ENCODE measurements around the gene DHRS4.

The DHRS4 gene

GRCh38 chr14:23953464-23954278 is at the start of gene DHRS4:
DHRS4 (plus strand) TSS chr14:23953770; CDS start chr14:23953789, 19 bp downstream.
- peak; percentile 86 for DNase-seq

DNA sequence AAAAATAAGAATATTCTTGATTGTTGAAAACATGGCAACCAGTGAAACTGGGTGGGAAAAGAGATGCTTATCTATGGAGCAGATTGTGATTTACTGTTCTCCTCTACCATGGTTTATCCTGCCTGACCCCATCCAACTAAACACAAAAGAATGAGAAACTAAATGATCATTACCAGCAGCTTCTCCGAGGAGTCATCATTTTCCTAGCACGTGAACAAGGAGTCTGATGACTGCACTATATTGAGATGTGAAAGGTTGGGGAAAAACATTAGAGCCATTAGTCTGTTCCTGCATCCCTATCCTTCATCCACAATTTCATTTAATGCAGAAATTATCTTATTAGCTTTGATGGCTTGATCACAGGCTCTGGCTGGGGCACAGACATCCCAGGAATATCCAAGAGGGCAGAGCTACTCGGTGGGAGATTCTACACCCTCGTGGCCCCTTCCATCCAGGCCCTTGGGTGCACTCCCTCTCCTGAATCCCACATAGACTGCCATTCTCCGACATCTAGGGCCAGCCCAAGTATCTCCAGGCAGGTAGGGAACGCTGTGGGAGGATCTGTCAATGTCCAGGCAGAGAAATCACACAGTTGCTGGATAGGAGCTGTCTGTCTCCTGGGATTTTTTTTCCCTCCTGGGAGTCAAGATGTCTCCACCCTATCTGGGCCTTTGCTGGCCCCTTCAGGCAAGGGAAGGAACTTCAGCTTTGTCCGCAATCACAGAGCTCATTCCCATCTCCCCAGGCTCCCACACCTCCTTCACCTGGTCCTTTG is 43.3 kb upstream of the DHRS4 start:
- peak; percentile 74 for DNase-seq

GRCh38 chr14:23910876-23911210 is 42.7 kb upstream of the DHRS4 start:
- DNase-seq = no peak

DNA sequence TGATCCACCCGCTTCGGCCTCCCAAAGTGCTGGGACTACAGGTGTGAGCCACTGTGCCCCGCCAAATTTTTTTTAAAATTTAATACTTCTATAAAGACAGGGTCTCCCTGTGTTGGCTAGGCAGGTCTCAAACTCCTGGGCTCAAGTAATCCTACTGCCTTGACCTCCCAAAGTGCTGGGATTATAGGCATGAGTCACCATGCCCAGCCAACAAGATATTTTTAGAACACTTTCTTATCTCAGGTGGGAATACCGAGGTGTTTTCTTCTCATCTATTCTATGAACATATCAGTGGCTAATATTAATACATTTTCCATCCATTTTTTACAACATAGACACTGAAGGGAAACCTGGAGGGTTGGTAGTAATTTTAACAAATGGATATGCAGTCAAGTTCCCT is 38.0 kb upstream of the DHRS4 start:
- no peak for DNase-seq

DNA sequence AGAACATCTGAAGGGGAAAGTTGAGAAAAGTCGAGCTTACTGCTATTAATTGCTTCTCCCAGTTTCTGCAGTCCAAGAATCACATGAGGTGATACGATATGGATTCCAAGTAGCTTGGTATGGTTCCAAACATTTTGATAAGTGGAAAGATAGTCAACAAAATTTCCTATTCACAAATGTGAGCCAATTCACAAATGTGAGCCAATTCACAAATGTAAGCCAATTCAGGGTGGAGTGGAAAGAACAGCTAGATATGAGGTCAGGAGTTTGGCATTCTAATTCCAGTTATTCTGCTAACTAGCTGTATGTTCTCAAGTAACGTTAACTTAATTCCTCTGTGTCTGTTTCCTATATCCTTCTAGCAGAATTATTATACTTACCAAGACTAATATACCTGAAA is 37.6 kb upstream of the DHRS4 start:
- DNase-seq = no peak

GRCh38 chr14:23916446-23916845 is 37.1 kb upstream of the DHRS4 start:
- DNase-seq = no peak

GRCh38 chr14:23922545-23922944 is 31.0 kb upstream of the DHRS4 start:
- no peak for DNase-seq

GRCh38 chr14:23925523-23926075 is 28.0 kb upstream of the DHRS4 start:
- DNase-seq = no peak

DNA sequence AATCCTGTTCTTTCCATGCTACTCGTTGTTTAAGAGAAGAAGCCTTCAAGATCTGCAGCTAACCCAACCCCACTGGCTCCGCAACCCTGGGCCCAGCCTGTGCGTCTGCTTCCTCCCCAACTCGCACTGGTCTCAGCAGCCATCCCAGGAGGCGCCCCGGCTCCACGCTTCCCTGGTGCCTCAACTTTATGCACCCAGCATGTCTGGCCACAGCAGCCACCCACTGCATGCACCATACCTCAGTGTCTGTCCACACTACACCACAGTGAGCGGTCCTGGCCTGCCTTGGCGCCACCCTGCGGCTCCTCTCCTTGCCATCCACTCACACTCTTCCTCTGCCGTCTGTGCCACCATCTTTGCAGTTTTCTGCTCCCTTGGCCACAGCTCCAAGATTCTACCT is 27.0 kb upstream of the DHRS4 start:
- DNase-seq = no peak

DNA sequence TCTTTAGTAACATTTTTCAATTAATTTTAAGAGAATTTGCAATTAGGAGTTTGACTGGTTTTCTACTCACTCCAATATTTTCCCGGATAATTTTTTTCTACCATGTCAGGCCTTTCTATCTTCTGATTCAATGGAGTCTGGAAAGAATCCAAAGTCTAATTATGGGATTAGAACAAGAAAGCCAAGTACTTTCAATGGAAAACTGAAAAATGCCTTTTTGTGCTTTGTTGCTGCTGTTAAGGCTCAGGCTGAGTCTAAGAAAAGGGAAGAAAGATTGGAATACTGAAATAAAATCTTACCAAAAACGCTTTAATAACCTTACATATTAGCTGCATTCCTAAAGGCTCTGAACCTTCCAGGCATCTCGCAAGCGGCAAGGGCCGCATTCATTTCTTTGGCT is 24.4 kb upstream of the DHRS4 start:
- no peak for DNase-seq

DNA sequence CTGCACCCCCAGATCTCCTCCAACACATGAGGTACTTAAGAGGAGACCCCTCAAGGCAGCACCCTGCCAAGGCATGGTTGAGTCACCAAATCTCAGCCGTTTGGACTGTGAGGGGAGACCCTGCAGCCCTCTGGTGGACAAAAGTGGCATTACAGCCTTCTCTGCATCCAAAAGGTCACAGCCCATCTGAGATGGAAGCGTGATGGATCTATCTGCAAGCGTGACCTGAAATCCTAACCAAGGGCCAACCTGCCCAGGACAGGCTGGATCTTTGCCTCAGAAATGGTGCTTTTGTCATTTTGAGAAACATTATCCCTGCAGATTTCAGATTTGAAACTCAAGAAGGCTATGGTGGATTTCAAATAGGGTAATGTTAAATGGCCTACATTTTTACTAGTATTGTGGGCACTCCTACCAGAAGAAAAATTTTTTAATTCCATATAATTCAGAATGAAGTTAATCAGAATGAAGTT is 23.7 kb upstream of the DHRS4 start:
- peak; percentile 60 for DNase-seq

GRCh38 chr14:23930742-23931141 is 22.8 kb upstream of the DHRS4 start:
- no peak for DNase-seq

- no peak for DNase-seq
These were observed 21.8 kb upstream of the DHRS4 start for GRCh38 chr14:23931721-23932289.

DNA sequence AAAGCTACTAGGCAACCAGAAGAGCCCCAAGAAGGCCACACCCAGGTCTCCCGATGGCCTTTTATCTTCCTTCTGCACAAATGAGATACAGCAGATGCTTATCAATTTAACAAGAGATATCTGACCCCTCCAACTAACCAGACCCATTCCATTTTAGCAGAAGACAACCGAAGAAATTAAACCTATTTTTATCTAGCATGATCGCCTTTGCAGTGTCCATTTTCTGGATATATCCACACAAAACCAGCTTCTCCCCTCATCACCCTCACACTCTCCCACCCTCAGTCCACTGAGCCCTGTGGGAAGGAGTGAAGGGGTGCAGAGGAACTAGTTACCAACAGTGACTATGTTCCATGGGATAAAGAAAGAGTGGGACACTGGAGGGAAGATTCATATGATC is 20.9 kb upstream of the DHRS4 start:
- DNase-seq = no peak

GRCh38 chr14:23933108-23933741 is 20.3 kb upstream of the DHRS4 start:
- DNase-seq = no peak

GRCh38 chr14:23933742-23934128 is 19.8 kb upstream of the DHRS4 start:
- no peak for DNase-seq

- no peak for DNase-seq
These were observed 18.4 kb upstream of the DHRS4 start for GRCh38 chr14:23935158-23935557.

DNA sequence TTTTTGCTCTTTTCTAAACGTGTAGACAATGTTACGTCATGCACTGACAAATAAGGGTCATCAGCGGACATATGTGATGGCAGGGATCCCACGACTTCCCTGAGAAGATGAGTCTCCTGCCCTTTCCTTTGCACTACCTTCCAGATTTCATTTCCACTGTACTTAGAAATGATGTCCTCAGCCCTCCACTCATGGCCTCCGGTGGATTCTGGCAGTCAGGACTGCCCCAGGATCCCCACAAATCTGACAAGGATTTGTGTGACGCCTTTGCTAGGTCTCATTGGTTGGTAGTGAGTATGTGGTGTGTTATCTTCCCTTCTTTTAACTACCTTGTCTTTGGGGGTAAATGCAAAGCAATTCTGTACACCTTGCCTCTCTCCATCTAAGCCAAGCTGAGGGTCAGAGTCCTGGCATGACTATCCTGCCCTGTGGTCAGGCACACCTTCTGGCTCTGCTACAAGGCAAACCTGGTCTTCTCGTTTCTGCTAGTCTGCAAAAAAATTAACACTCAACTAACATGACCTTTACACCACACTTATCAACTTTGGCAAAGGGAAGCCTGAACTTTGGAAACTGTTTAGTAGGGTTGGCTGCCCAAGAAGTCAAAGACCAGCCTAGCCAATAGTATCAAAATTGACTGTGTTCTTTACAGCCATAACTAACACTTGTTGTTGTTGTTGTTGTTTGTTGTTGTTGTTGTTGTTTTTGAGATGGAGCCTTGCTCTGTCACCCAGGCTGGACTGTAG is 17.3 kb upstream of the DHRS4 start:
- DNase-seq = no peak

DNA sequence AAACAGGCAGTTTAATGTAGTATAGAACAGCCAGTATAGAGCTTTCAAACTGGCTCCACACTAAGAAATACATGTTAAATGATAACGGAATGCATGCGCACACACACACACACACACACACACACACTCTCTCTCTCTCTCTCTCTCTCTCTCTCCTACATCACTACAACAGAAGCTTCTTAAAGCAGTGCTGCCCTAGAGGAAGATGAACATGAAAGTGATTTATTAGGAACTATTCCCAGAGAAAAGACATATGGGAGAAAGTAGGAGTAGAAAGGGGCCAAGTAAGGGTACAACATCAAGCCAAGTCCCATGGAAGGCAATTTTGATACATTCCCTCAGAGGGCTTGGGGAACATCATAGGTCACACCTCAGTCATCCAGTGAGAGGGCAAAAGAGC is 16.4 kb upstream of the DHRS4 start:
- DNase-seq = no peak

DNA sequence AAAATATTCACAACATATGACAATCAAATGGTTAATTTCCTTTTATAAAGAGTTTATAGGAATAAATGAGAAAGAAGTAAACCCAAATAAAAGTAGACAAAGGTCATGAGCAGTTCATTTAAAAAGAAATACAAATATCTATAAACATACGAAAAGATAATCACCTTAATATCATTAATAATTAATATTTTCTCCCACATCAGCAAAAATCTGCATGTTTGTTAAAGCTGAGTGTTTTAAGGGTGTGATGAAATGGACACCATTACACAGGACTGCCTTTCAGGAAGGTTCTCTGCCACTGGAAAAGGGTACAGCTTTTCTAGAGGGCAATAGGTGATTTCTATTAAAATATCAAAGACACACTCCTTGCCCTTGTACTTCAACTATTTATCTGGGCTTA is 14.7 kb upstream of the DHRS4 start:
- DNase-seq = no peak

GRCh38 chr14:23939607-23940326 is 13.8 kb upstream of the DHRS4 start:
- no peak for DNase-seq

GRCh38 chr14:23941230-23941629 is 12.3 kb upstream of the DHRS4 start:
- no peak for DNase-seq

All from NCI-H2171 (cell line).